Ovary (tissue), 9 donors: ENCODE results near the gene PTGIS. TPM values are rescaled to one million over a fixed set of nuclear protein-coding genes. Genes with fewer than 3 reads are reported as not detected.

Experiments used
- DNase-seq, 5 donors: peaks; one replicate each; pipeline ENCODE4 v3.0.0-alpha.2; 2019 to 2020
- H3K27ac ChIP-seq, 2 donors: fragments of 200-600 bp; one replicate each; pipeline versions ENCODE4 v1.5.1 to v1.8.0; 2019 to 2022
- H3K27me3 ChIP-seq: fragments of 200-600 bp; one replicate; pipeline ENCODE4 v1.8.0; 2022
- H3K36me3 ChIP-seq: fragments of 200-600 bp; sonication (generic); one replicate; pipeline ENCODE4 v1.5.1; 2019
- H3K4me1 ChIP-seq: one replicate; pipeline ENCODE4 v1.8.1; 2013; ENCODE audit warnings: mild to moderate bottlenecking, moderate library complexity; ENCODE audit not compliant: insufficient read depth
- H3K4me3 ChIP-seq: fragments of 200-600 bp; sonication (generic); one replicate; pipeline ENCODE4 v1.5.1; 2017
- H3K9me3 ChIP-seq, 2 donors: fragments of 200-600 bp in 1 of 2; sonication (generic) in 1 of 2; one replicate each; pipeline versions ENCODE4 v1.5.1 to v1.8.1; 2013 to 2019; ENCODE audit warnings: mild to moderate bottlenecking in 1 of 2, moderate library complexity in 1 of 2
- CTCF ChIP-seq, 3 donors: fragments of 450-650 bp in 2 of 3; fragments of 200-600 bp in 1 of 3; IDR thresholded peaks; one replicate each; pipeline versions ENCODE4 v1.5.1 to v1.8.0; 2016 to 2022; ENCODE audit warnings: antibody characterized with exemption in 3 of 3, mild to moderate bottlenecking in 1 of 3
- EP300 ChIP-seq: sonication (generic); formaldehyde crosslinking; IDR thresholded peaks from one replicate; pipeline ENCODE4 v1.6.1; 2017; ENCODE audit warnings: antibody characterized with exemption
- POLR2A ChIP-seq: fragments of 450-650 bp; IDR thresholded peaks from one replicate; pipeline ENCODE4 v1.6.1; 2017; ENCODE audit warnings: antibody characterized with exemption, mild to moderate bottlenecking, moderate library complexity
- WGBS, 3 donors: extraction: QIAGEN DNeasy Blood & Tissue Kit in 1 of 3; methylation state at CpG; one replicate each; pipeline versions ENCODE4 v1.1.5 to v1.1.7; 2013 to 2017; 5-methylcytosine and 5-hydroxymethylcytosine counted together
- intact Hi-C, 4 donors: fragments of 100-400 bp; cut with DNase I; formaldehyde crosslinking; loops; one replicate each; pipeline versions ENCODE4 v1.11.0 to v1.15.1; 2022 to 2023
- polyA plus RNA-seq, 2 donors: library from polyadenylated mRNA; stranded (reverse); fragments of 200-250 nt in 1 of 2; fragments of 350-450 nt in 1 of 2; fragmentation: Illumina TruSeq in 1 of 2; extraction: RNeasy Lipid Tissue Mini Kit (QIAGEN cat#74804) in 1 of 2; gene quantifications; one replicate each; pipeline ENCODE4 v1.2.3, GENCODE V29; 2013 to 2014
- total RNA-seq, 7 donors: library from RNA; depleted of rRNA in 2 of 7; stranded (reverse); fragments of >200 nt in 2 of 7; fragmentation: NEBNext Ultra II Directional in 3 of 7; extraction: Animal tissue kit (Norgen Biotek cat#: 25700) in 3 of 7; gene quantifications; one replicate each; pipeline versions ENCODE4 v1.1.0 to v1.2.4, GENCODE V29; 2016 to 2023
- donor health status: DM: no; HTN: no; CAD: no; lungs with moderate emphysema.
- donor health status: DM: no; HTN: no; CAD: no.
- donor health status: Bipolar disorder and iron deficiency.
- donor health status: DM: yes; HTN: yes; CAD: no.
- donor health status: DM: no; HTN: no; CAD: no.
- donor health status: DM: yes; HTN: yes; CAD: no.

PTGIS gene
- total and polyA plus RNA-seq, 9 donors, result 38.3 to 221 (median 130) TPM

- Histone ChIP-seq H3K4me3 (no peak overlapping the region), H3K27me3 (no peaks in the 10 kb centered on the region), H3K36me3 (no peaks in the 10 kb centered on the region), H3K4me1 (peaks cover 12% of the 10 kb centered on the region), H3K9me3 (no peaks in the 10 kb centered on the region), H3K27ac (peak overlapping the region; percentile 11 to 60)
- no peak for TF ChIP-seq CTCF (IDR thresholded peaks at IDR 0.05)
- intact Hi-C loops, result no loop called here
- DNase-seq, result no peak
- WGBS, 3 donors, result 48 to 58% (median 48%) methylated on average over 5 of the region's 5 CpGs
Measured at GRCh38 chr20:49557449-49557848, 10.5 kb downstream of the PTGIS start.

GRCh38 chr20:49556621-49557020, 11.3 kb downstream of the PTGIS start:
- intact Hi-C loops, result no loop called here
- Histone ChIP-seq H3K36me3 (no peaks in the 10 kb centered on the region), H3K9me3 (no peaks in the 10 kb centered on the region), H3K27ac (peak overlapping the region in 1 of 2 donors; percentile 60), H3K4me3 (no peak overlapping the region), H3K27me3 (no peaks in the 10 kb centered on the region), H3K4me1 (peaks cover 8% of the 10 kb centered on the region)
- DNase-seq, result no peak
- TF ChIP-seq EP300 (no peak), POLR2A (no peak), CTCF (IDR thresholded peaks at IDR 0.05) (no peak)

GRCh38 chr20:49549801-49550551, 18.0 kb downstream of the PTGIS start:
- Histone ChIP-seq H3K9me3 (no peaks in the 10 kb centered on the region), H3K4me1 (peaks cover 1% of the 10 kb centered on the region), H3K4me3 (no peak overlapping the region), H3K36me3 (no peaks in the 10 kb centered on the region), H3K27ac (peak overlapping the region in 1 of 2 donors; percentile 7), H3K27me3 (no peaks in the 10 kb centered on the region)
- TF ChIP-seq POLR2A (no peak), EP300 (no peak), CTCF (IDR thresholded peaks at IDR 0.05) (no peak)
- no peak for DNase-seq
- intact Hi-C loops, result loop anchor here in 2 of 4 donors (10.0 kb wide), 1 partner anchor 295 kb away; no protein-coding TSS in a partner anchor
- 85 to 89% (median 86%) methylated on average over 8 of the region's 8 CpGs for WGBS, 3 donors

- TF ChIP-seq POLR2A (no peak), CTCF (IDR thresholded peaks at IDR 0.05) (no peak), EP300 (no peak)
- 95 to 100% (median 98%) methylated on average over 1 of the region's 1 CpG for WGBS, 3 donors
- Histone ChIP-seq H3K4me1 (no peaks in the 10 kb centered on the region), H3K9me3 (no peaks in the 10 kb centered on the region), H3K36me3 (no peaks in the 10 kb centered on the region), H3K27me3 (no peaks in the 10 kb centered on the region), H3K4me3 (no peak overlapping the region), H3K27ac (no peak overlapping the region)
- intact Hi-C loops, result loop anchor here in 2 of 4 donors (10.0 kb wide), 1 partner anchor 296 kb away; no protein-coding TSS in a partner anchor
- no peak for DNase-seq
Measured at GRCh38 chr20:49548371-49548947, 19.5 kb downstream of the PTGIS start.
